DMS114 treated with DMSO at 0.1 percent for 48 hours (cell line): Measurements from ENCODE around the gene F2RL1.
"Not testable (repeated sequence)": the region's sequence is repeated elsewhere in the genome, so short reads cannot be mapped to it uniquely, and the experiment has no call there.

Source experiments
- DNase-seq: peaks from one replicate; lab custom pipeline; 2025; ENCODE audit not compliant: unreplicated experiment; lab: John Stamatoyannopoulos, UW

The F2RL1 gene

GRCh38 chr5:76818844-76819831, at the start of gene F2RL1:
Gene F2RL1 (plus strand): TSS chr5:76819030. CDS start chr5:76819183, 153 bp downstream.
- DNase-seq, result no peak

DNA sequence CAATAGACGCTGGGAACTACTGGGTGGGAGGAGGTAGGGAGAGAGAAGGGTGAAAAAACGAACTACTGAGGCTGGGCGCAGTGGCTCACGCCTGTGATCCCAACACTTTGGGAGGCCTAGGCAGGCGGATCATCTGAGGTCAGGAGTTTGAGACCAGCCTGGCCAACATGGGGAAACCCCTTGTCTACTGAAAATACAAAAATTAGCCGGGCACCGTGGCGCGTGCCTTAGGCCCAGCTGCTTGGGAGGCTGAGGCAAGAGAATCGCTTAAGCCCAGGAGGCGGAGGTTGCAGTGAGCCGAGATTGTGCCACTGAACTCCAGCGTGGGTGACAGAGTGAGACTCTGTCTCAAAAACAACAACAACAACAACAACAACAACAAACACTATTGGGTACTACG, 47.8 kb upstream of the F2RL1 start:
- DNase-seq, result not testable (repeated sequence)

GRCh38 chr5:76771705-76772405, 47.0 kb upstream of the F2RL1 start:
- no peak for DNase-seq

DNA sequence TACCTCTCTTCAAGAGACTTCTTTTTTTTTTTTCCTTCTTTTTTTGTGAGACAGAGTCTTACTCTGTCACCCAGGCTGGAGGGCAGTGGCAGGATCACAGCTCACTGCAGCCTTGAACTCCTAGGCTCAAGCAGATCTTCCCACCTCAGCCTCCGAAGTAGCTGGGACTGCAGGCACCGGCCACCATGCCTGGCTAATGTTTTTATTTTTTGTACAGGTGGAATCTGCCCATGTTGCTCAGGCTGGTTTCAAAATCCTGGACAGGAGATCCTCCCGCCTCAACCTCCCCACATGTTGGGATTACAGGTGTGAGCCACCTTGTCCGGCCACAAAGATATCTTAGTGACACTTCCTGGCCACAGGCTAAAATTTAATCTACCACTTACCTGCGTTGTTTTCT, 42.9 kb upstream of the F2RL1 start:
- DNase-seq, result no peak

GRCh38 chr5:76776391-76776790, 42.4 kb upstream of the F2RL1 start:
- DNase-seq, result no peak

GRCh38 chr5:76780616-76781015, 38.2 kb upstream of the F2RL1 start:
- DNase-seq, result not testable (repeated sequence)

- no peak for DNase-seq
Measured at GRCh38 chr5:76781775-76782174, 37.1 kb upstream of the F2RL1 start.

DNA sequence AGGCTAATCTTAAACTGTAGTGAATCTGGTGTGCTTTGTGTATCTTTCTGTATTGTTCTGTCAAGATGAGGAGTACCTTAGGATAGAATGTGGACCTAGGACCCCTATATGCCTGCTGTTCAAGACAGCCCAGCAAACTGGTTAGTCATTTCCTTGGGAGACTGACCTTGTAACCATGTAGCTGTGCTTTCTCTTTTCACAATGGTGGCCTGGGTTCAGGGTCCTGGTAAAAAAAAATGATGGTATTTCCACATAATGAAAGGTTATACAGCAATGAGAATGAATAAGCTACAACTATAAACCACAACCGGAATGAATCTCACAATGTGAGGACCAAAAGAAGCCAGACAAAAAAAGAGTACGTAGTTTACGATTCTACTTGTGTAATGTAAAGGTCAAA, 36.4 kb upstream of the F2RL1 start:
- DNase-seq, result no peak

- no peak for DNase-seq
Measured at GRCh38 chr5:76787237-76787636, 31.6 kb upstream of the F2RL1 start.

GRCh38 chr5:76788362-76788761, 30.5 kb upstream of the F2RL1 start:
- no peak for DNase-seq

DNA sequence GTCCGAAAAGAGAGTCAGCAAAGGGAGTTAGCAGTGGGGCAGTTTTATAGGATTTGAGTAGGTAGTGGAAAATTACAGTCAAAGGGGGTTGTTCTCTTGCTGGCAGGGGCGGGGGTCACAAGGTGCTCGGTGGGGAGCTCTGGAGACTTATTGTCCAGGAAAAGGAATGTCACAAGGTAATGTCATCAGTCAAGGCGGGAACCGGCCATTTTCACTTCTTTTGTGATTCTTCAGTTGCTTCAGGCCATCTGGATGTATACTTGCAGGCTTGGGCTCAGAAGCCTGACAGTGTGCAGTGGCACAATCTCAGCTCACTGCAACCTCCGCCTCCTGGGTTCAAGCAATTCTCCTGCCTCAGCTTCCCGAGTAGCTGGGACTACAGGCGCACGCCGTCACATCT, 29.6 kb upstream of the F2RL1 start:
- not testable (repeated sequence) for DNase-seq

- no peak for DNase-seq
Measured at GRCh38 chr5:76789991-76790581, 28.7 kb upstream of the F2RL1 start.

DNA sequence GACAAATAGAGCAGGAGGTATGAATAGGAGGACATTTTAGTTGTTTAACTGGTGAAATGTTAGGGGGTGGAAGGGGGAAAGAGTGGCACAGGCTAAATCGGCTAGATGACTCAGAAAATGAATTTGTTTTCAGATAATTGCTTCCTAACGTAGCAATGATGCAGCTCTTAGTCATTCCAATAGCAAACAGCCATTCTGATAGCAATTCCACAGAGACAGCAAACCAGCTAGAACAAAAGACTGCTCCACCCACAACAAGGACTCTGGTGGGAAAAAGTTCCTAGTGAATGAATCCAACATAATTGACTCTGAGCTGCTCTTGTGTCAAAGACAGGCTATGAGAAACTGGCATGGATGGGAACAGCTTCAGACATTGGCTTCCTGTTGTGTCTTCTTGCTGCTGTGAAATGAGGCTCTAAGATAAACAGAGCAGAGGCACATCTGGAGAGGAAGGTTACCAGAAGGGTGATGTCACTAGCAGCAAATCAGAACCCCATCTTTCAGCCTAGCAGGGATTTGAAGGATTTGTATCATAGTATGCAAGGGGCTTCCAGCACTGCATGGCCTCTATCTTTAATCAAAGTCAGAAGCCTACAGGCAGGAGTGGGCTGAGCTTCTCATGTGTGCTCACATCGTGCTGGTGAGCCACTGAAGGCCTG, 28.1 kb upstream of the F2RL1 start:
- no peak for DNase-seq

DNA sequence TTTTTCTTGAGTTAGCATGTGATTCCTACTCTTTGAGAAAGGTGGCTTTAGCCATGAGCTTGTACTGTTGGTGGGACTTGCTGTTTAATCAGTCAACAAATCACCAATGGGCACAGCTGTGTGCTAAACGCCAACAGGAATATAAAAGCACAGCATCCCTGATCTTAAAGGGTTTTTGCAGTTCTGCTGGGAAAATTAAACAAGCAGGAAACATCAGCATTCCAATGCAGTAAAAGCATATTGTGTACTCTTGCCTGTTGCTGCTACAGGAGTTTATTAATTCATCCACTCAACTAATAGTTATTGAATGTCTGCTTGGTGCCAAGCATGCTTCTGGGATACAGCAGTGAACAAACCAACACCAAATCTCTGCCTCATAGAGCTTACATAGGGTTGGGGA, 27.4 kb upstream of the F2RL1 start:
- no peak for DNase-seq

DNA sequence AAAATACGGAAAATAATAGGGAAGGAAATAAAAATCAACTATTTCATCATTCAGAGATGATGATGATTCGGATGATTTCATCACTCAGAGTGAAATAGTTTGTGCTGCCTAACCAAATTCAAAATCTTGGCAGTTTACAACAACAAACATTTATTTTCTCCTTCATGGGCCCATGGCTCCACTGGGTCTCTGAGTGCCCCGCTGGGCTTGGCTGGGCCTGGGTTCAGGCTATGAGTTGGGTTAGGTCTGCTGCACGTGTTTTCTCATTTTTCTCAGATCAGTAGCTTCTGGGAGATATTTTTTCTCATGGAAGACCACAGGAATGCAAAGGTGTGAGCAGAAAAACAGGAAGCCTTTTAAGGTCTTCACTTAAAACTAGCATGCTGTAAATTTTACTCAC, 24.0 kb upstream of the F2RL1 start:
- DNase-seq, result no peak

- no peak for DNase-seq
Measured at GRCh38 chr5:76799588-76799987, 19.2 kb upstream of the F2RL1 start.

- no peak for DNase-seq
Measured at GRCh38 chr5:76800579-76800978, 18.3 kb upstream of the F2RL1 start.

GRCh38 chr5:76801159-76801802, 17.5 kb upstream of the F2RL1 start:
- no peak for DNase-seq

DNA sequence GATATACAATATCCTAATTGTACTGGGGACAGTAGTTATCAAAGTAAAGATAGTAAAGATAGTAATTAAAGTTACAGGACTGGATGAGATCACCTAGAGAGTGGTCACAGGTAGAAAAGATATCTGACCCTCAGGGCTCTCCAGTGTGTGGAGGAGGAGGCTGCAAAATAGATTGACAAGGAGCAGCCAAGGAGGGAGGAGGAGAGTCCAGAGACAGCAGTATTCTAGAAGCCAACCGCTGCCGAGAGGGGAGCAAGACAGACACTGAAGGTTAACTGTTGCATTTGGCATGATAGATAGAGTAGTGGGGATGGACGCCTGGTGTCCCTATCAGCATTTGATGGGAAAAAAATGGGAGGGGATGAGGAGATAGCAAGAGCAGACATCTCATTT, 17.0 kb upstream of the F2RL1 start:
- no peak for DNase-seq

DNA sequence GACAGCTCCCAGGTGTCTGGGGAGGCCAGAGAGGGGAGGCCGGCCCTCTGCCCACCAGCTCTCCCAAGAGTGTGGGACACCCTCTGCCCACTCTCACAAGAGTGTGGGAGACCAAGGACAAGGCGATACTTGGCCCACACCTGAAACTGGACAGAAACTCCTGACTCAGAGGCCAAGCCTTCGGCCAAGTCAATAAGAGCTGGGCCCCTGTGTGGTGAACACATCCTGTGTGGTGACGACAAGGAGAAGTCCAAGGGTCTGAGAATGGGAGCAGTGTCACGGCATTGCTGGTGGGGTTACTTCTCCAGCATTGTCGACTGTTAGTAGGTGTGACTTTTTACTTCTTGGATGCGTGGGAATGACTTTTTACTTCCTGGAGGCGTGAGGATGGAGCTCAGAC, 14.6 kb upstream of the F2RL1 start:
- DNase-seq, result no peak
